ENCODE data around the gene TSSK3. TPM values are rescaled to one million over a fixed set of nuclear protein-coding genes. Genes with fewer than 3 reads are reported as not detected.
A peak's percentile ranks its signal among the peaks of the same experiment; 100 is the strongest.

TSSK3 gene
- total RNA-seq, 2 experiments from 2014 or later = 0.98 TPM; not detected in 1

DNA sequence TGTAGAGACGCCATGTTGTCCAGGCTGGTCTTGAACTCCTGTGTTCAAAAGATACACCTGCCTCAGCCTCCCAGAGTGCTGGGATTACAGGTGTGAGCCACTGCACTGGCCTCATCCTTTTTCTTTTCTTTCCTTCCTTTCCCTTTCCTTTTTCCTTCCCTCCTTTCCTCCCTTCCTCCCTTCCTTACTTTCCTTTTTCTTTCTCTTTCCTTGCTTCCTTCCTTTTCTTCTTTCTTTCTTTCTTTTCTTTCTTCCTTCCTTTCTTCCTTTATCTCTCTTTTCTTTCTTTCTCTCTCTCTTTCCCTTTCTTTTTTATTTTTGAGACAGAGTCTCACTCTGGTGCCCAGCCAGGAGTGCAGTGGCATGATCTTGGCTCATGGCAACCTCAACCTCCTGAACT, 5.9 kb upstream of the TSSK3 start:
- Histone ChIP-seq H3K27ac (ENCODE audit: low read depth in 1 of 2, low read length in 2 of 2) (no peak overlapping the region), H3K4me3 (ENCODE audit: low read length) (no peak overlapping the region), H3K27me3 (ENCODE audit: control insufficient read depth in 1 of 2, insufficient read depth in 2 of 2, low read length in 2 of 2) (peaks cover 0 to 3% of the 10 kb centered on the region in 2 experiments), H3K9me3 (ENCODE audit: control insufficient read depth in 1 of 2, insufficient read depth in 1 of 2, low read length in 2 of 2) (no peaks in the 10 kb centered on the region), H3K4me1 (ENCODE audit: insufficient read depth, low read length) (peaks cover 30% of the 10 kb centered on the region), H3K36me3 (ENCODE audit: insufficient read depth, low read length) (no peaks in the 10 kb centered on the region)
- POLR2A ChIA-PET = no interaction called here
- no peak for TF ChIP-seq CTCF (IDR thresholded peaks at IDR 0.05)
- no peak for DNase-seq
- CTCF ChIA-PET = no interaction called here
- Mint-ChIP-seq H3K9me3 (no peaks in the 10 kb centered on the region), H3K4me1 (ENCODE audit: low read depth) (peaks cover 28% of the 10 kb centered on the region), H3K4me3 (no peak overlapping the region), H3K27me3 (peaks cover 5% of the 10 kb centered on the region), H3K27ac (no peak overlapping the region), H3K36me3 (ENCODE audit: low read depth) (peaks cover 14% of the 10 kb centered on the region)
- intact Hi-C loops (cut with DNase I, micrococcal nuclease) = no loop called here
- no peak for ATAC-seq (ENCODE audit: poor library complexity)

DNA sequence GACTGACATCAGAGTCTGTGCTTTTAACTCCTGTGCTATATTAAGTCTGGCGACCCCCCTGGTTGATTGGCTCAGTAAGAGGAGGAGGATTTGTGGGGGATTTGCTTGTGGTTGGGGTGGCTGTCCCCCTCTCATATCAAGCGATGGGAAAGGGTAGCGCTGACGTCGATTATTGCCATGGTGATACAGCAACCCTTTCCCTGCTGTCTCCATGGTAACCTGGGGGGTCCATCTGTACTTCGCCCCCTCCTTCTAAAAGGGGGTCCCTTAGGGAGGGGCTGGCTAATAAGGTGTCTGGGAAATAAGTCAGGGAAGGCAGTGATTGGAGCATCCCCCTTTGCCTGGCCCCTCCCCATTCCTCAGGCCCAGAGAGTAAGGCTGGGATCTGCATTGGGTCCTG, 4.7 kb upstream of the TSSK3 start:
- Histone ChIP-seq H3K4me1 (ENCODE audit: insufficient read depth, low read length) (peaks cover 30% of the 10 kb centered on the region), H3K4me3 (ENCODE audit: low read length) (no peak overlapping the region), H3K27ac (ENCODE audit: low read depth in 1 of 2, low read length in 2 of 2) (no peak overlapping the region), H3K27me3 (ENCODE audit: control insufficient read depth in 1 of 2, insufficient read depth in 2 of 2, low read length in 2 of 2) (peaks cover 0 to 3% of the 10 kb centered on the region in 2 experiments), H3K36me3 (ENCODE audit: insufficient read depth, low read length) (no peaks in the 10 kb centered on the region), H3K9me3 (ENCODE audit: control insufficient read depth in 1 of 2, insufficient read depth in 1 of 2, low read length in 2 of 2) (no peaks in the 10 kb centered on the region)
- Mint-ChIP-seq H3K36me3 (ENCODE audit: low read depth) (peaks cover 18% of the 10 kb centered on the region), H3K27me3 (peaks cover 5% of the 10 kb centered on the region), H3K4me1 (ENCODE audit: low read depth) (peaks cover 32% of the 10 kb centered on the region), H3K4me3 (no peak overlapping the region), H3K27ac (no peak overlapping the region), H3K9me3 (no peaks in the 10 kb centered on the region)
- ATAC-seq (ENCODE audit: poor library complexity) (no peak), DNase-seq (no peak)
- ChIA-PET CTCF (interaction anchor here (1.2 kb wide), 1 partner anchor 22 kb away, joined by 3 read pairs; the partner anchor contains the start of gene MARCKSL1), POLR2A (no interaction called here)
- TF ChIP-seq CTCF (IDR thresholded peaks at IDR 0.05) = no peak
- intact Hi-C loops (cut with DNase I, micrococcal nuclease) = no loop called here

DNA sequence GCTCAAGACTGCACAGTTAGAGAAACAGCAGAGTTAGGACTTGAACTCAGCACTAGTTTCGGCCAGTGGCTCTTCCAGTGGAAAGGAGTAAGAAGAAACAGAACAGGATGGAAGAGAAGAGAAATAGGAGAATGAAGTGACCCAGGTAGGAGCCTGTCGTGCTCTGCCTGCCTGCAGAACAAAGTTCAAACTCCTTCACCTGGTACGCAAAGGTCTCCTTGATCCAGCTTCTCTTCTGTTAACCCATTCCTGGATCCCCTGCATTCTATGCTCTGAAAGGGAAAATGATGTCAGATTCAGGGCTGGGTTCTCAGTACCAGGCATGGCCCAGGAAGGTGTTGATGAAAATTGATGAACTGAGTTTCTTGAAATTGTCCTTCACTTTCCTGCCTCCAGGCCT, 3.9 kb upstream of the TSSK3 start:
- CTCF ChIA-PET = interaction anchor here (1.2 to 1.3 kb wide), 2 partner anchors 23 to 143 kb away, joined by 3 read pairs; partner anchors contain the start of gene MARCKSL1
- TF ChIP-seq CTCF (IDR thresholded peaks at IDR 0.05) = no peak
- Mint-ChIP-seq H3K4me1 (ENCODE audit: low read depth) (peaks cover 30% of the 10 kb centered on the region), H3K9me3 (no peaks in the 10 kb centered on the region), H3K36me3 (ENCODE audit: low read depth) (peaks cover 26% of the 10 kb centered on the region), H3K27ac (no peak overlapping the region), H3K27me3 (peaks cover 5% of the 10 kb centered on the region), H3K4me3 (peak overlapping the region; percentile 25)
- H3K36me3 ChIP-seq (ENCODE audit: insufficient read depth, low read length) = peaks cover 4% of the 10 kb centered on the region
- no peak overlapping the region for H3K4me3 ChIP-seq (ENCODE audit: low read length)
- no peak overlapping the region for H3K27ac ChIP-seq (ENCODE audit: low read depth in 1 of 2, low read length in 2 of 2)
- no peaks in the 10 kb centered on the region for H3K9me3 ChIP-seq (ENCODE audit: control insufficient read depth in 1 of 2, insufficient read depth in 1 of 2, low read length in 2 of 2)
- intact Hi-C loops (cut with DNase I, micrococcal nuclease) = no loop called here
- H3K4me1 ChIP-seq (ENCODE audit: insufficient read depth, low read length) = peaks cover 31% of the 10 kb centered on the region
- DNase-seq (no peak), ATAC-seq (ENCODE audit: poor library complexity) (no peak)
- peaks cover 0 to 3% of the 10 kb centered on the region in 2 experiments for H3K27me3 ChIP-seq (ENCODE audit: control insufficient read depth in 1 of 2, insufficient read depth in 2 of 2, low read length in 2 of 2)
- POLR2A ChIA-PET = interaction anchor here (0.6 to 2.1 kb wide), 3 partner anchors 18 to 223 kb away, joined by 4 to 9 read pairs (median 5); partner anchors contain the start of gene BSDC1
